Measurements from ENCODE around the gene CACNG1.
"Not testable (repeated sequence)": the region's sequence is repeated elsewhere in the genome, so short reads cannot be mapped to it uniquely, and the experiment has no call there.

Gene CACNG1

GRCh38 chr17:67085406-67085805 is 41.1 kb downstream of the CACNG1 start:
- no peak for DNase-seq

DNA sequence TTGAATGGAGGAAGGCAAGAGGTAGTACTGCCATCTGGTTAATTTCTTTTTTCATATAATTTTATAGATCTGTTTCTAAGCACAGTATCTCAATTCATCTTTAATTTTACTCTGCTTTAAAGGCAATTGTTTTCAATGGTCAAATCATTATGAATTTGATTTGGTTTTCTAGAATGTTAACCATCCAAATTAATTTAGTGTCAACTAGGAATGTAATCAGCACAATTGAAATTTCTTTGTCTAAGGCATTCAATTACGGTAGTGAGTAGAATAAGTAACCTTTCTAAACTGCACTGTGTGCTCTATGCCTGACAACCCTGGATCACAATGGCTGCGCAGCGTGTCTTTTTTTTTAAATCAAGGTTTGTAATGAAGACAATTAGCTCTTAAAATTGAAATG is 44.3 kb downstream of the CACNG1 start:
- no peak for DNase-seq

DNA sequence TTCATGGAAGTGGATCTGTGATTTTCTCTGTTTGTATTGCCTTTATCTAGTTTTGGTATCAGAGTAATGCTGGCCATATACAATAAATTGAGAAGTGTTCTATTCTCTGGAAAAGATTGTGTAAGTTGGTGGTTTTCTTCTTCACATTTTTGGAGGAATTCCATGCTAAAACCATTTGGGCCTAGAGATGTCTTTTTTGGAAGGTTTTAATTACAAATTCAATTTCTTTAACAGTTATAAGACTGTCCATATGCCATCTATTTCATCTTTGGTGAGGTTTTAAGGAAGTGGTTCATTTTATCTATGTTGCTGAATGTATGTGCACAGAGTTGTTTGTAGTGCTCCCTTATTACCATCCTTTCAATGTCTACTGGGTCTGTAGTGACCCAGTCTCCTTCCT is 46.0 kb downstream of the CACNG1 start:
- no peak for DNase-seq

GRCh38 chr17:67092291-67092690 is 47.9 kb downstream of the CACNG1 start:
- DNase-seq = no peak

- DNase-seq = not testable (repeated sequence)
These were observed 48.4 kb downstream of the CACNG1 start for GRCh38 chr17:67092710-67093109.

GRCh38 chr17:67093348-67093747 is 49.0 kb downstream of the CACNG1 start:
- DNase-seq = no peak

DNA sequence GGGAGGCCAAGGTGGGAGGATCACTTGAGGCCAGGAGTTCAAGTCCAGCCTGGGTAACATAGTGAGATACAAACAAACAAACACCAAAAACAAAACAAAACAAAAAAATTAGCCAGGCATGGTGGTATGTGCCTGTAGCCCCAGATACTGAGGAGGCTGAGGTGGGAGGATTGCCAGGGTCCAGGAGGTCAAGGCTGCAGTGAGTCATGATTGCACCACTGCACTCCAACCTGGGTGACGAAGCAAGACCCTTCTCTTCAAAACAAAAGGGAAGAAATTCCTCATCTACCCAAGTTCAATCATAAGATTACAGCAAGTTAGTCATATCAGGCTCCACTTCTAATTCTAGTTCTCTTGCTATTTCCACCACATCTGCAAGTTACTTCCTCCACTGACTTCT is 50.9 kb downstream of the CACNG1 start:
- not testable (repeated sequence) for DNase-seq

DNA sequence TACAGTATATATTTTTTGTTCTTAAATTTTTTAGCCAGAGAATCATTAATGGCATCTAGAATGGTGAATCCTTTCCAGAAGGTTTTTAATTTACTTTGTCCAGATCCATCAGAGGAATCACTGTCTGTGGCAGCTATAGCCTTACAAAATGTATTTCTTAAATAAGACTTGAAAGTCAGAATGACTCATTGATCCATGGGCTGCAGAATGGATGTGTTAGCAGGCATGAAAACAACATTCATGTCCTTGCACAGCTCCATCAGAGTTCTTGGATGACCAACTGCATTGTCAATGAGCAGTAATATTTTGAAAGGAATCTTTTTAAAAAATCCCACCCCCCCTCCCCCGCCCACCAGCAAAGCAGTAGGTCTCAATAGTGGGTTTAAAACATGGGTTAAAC is 51.4 kb downstream of the CACNG1 start:
- no peak for DNase-seq

GRCh38 chr17:67096609-67097008 is 52.3 kb downstream of the CACNG1 start:
- no peak for DNase-seq

GRCh38 chr17:67098006-67098405 is 53.7 kb downstream of the CACNG1 start:
- DNase-seq = no peak

GRCh38 chr17:67104641-67105040 is 60.3 kb downstream of the CACNG1 start:
- DNase-seq = not testable (repeated sequence)

GRCh38 chr17:67105213-67105612 is 60.9 kb downstream of the CACNG1 start:
- no peak for DNase-seq

Measured in left hindlimb (tissue), 1 donor.